ENCODE data around the gene LMF1.

DNA sequence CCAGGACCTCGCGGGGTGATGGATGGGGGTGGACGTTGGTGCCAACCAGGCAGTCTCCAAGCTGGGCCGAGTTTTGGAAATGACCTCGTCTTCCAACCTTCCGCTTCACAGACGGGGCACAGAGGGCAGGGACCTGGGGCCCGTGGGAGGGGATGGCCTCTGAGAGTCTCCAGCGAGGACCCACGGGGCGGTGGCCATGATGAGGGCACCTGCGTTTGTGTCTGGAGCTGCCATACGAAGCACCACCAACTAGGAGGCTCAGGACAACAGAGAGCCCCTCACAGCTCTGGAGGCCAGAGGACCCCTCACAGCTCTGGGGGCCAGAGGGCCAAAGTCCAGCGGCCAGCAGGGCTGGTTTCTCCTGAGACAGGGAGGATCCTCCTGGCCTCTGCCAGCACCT is 37.3 kb upstream of the LMF1 start:
- TF ChIP-seq, protein P1, sequence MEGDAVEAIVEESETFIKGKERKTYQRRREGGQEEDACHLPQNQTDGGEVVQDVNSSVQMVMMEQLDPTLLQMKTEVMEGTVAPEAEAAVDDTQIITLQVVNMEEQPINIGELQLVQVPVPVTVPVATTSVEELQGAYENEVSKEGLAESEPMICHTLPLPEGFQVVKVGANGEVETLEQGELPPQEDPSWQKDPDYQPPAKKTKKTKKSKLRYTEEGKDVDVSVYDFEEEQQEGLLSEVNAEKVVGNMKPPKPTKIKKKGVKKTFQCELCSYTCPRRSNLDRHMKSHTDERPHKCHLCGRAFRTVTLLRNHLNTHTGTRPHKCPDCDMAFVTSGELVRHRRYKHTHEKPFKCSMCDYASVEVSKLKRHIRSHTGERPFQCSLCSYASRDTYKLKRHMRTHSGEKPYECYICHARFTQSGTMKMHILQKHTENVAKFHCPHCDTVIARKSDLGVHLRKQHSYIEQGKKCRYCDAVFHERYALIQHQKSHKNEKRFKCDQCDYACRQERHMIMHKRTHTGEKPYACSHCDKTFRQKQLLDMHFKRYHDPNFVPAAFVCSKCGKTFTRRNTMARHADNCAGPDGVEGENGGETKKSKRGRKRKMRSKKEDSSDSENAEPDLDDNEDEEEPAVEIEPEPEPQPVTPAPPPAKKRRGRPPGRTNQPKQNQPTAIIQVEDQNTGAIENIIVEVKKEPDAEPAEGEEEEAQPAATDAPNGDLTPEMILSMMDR (conservative IDR thresholded peaks at IDR 0.05; ENCODE audit: low read length): no peak
- TF ChIP-seq EZH2phosphoT487 (IDR thresholded peaks at IDR 0.05; ENCODE audit: borderline replicate concordance, low read depth, low read length): no peak

Measured in OCI-LY7 (cell line).